Hepatocyte (in vitro differentiated cells): ENCODE data around the gene SHPK.

Source experiments
- EZH2 ChIP-seq: fragments of 200-600 bp; sonication (generic); IDR thresholded peaks from 2 replicates; pipeline ENCODE4 v1.6.1; 2016; ENCODE audit warnings: antibody characterized with exemption, mild to moderate bottlenecking, borderline replicate concordance
- EZH2phosphoT487 ChIP-seq: fragments of 200-600 bp; sonication (generic); IDR thresholded peaks from one replicate; pipeline ENCODE4 v1.6.1; 2018; ENCODE audit warnings: antibody characterized with exemption, mild to moderate bottlenecking, low read depth, moderate library complexity; ENCODE audit not compliant: unreplicated experiment, severe bottlenecking
- TF ChIP-seq, protein P1 (sequence below): fragments of 200-600 bp; sonication (generic); IDR thresholded peaks from 2 replicates; pipeline ENCODE4 v1.5.1; 2016; ENCODE audit warnings: antibody characterized with exemption, mild to moderate bottlenecking; ENCODE audit not compliant: poor library complexity

DNA sequence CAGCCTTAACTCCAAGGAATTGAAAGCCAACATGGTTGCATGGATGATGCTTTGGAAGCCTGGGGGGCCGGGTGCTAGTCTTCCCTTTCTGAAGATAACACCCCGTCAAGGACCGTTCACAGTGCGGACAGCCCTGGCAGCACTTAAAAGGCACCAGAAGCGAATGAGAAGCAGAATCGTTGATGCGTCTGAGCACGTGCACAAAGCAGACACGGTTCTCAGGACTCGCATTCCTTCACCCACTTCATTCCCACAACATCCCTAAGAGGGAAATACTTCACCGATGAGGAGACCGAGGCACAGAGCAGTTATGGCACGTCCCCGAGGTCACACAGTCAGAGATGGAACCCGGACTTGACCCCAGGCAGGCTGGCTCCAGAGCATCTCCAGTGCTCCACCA, 41.1 kb downstream of the SHPK start:
- TF ChIP-seq, protein P1, sequence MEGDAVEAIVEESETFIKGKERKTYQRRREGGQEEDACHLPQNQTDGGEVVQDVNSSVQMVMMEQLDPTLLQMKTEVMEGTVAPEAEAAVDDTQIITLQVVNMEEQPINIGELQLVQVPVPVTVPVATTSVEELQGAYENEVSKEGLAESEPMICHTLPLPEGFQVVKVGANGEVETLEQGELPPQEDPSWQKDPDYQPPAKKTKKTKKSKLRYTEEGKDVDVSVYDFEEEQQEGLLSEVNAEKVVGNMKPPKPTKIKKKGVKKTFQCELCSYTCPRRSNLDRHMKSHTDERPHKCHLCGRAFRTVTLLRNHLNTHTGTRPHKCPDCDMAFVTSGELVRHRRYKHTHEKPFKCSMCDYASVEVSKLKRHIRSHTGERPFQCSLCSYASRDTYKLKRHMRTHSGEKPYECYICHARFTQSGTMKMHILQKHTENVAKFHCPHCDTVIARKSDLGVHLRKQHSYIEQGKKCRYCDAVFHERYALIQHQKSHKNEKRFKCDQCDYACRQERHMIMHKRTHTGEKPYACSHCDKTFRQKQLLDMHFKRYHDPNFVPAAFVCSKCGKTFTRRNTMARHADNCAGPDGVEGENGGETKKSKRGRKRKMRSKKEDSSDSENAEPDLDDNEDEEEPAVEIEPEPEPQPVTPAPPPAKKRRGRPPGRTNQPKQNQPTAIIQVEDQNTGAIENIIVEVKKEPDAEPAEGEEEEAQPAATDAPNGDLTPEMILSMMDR, result no peak
- TF ChIP-seq EZH2phosphoT487 (no peak), EZH2 (no peak)
